Stimulated activated CD8-positive, alpha-beta memory T cell treated with anti-CD3 and anti-CD28 coated beads, Interleukin-12 subunit alpha, Interleukin-12 subunit beta, amount 100 ng/mL, for 24 hours (primary cell): Measurements from ENCODE around the gene DCAF17.
"Not testable (repeated sequence)": the region's sequence is repeated elsewhere in the genome, so short reads cannot be mapped to it uniquely, and the experiment has no call there.

Experiments used
- DNase-seq: peaks from one replicate; pipeline ENCODE4 v3.0.0-alpha.2; 2020; ENCODE audit errors: extremely low read depth

Gene DCAF17

GRCh38 chr2:171452773-171453172, 18.7 kb downstream of the DCAF17 start:
- no peak for DNase-seq

GRCh38 chr2:171459498-171459897, 25.5 kb downstream of the DCAF17 start:
- no peak for DNase-seq

DNA sequence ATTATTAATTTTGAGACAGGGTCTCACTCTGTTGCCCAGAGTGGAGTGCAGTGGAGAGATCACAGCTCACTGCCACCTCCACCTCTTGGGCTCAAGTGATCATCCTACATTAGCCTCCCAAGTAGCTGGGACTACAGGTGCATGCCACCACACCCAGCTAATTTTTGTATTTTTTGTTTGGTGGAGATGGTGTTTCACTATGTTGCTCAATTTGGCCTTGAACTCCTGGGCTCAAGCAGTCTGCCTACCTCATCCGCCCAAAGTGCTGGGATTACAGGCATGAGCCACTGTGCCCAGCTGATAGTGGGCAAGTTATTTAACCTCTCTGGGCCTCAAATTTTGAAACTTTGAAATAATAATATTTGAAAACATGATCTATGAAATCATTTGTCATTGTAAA, 26.5 kb downstream of the DCAF17 start:
- no peak for DNase-seq

DNA sequence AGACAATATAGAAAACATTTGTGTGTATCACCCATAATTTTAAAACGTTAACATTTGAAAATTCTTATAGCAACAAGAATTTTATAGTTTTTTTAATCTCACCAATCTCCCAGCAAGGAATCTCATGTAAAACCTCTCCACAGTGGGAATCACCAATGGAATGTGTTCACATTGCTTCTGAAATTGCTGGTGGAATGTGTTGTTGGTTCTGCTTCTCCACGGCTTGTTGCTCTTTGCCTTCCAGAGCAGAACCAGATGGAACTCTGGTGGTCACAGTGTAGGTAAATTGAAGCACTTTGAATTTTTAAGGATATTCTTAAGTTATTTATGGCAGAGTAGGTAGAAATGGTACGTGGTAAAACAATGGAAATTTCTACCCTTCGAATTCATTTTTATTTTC, 35.1 kb downstream of the DCAF17 start:
- DNase-seq, result no peak

- no peak for DNase-seq
Observed at GRCh38 chr2:171470129-171470528, 36.1 kb downstream of the DCAF17 start.

GRCh38 chr2:171475979-171476378, 42.0 kb downstream of the DCAF17 start:
- DNase-seq, result no peak

DNA sequence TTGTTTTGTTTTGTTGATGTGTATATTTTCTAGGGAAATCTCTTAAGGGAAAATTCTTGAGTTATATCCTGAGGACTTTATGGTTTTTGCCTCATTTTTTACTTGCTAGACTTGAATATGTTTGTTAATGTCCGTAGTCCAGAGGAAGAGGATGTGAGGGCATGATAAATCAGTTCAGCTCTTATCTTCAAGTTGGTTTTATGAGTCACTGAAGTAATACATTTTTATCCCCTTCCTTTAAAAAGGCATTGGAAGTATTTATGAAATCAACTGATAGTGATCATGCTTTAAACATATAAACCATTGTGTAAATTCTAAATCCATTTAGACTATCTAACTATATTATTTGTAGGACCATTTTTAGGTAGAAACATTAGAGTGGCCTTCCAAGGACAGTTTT, 44.3 kb downstream of the DCAF17 start:
- DNase-seq, result no peak

DNA sequence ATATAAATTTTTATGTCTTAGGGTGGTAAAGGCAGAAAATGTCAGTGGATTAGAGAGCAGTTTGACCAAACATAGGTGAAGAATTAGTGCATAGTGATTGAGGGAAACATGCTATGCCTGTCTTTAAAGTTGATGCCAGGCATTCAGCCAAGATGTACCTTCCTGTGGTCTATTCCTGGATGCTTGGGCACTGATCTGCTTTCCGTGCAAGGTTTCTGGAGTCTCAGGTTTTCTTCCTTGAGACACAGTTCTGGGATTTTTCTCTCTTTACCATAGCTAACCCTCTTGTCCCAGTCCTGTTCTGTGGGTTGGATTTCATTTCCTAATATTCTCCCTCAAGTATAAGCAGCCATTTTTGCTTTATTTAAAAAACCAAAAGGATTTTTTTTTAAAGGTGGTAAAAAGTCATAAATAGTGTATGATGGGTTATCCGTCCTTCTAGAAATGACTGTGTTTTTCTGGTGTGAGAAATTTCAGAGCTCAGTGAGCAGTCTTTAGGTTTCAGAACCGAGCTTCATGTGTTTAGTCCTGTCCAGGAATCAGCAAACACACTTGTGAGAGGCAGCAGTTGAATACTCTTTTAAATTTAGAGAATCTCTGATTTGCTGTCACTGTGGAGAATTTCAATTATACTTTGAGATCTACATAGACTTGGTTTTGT, 45.3 kb downstream of the DCAF17 start:
- no peak for DNase-seq

DNA sequence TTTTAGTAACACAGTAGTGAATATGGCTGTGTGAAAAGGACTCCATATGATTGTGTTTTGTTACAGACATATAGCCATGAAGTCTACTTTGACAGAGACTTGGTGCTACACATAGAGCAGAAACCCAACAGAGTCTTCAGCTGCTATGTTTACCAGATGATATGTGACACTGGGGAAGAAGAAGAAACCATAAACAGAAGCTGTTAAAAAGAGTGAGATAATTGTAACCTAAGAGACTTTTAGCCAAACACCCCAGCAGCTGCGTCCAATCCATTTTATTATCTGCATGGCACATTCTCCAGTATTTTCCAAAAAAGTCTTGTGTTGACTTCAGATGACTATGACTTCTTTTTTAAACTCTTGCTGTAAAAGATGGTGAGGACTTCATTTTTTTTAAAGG, 46.9 kb downstream of the DCAF17 start:
- no peak for DNase-seq

DNA sequence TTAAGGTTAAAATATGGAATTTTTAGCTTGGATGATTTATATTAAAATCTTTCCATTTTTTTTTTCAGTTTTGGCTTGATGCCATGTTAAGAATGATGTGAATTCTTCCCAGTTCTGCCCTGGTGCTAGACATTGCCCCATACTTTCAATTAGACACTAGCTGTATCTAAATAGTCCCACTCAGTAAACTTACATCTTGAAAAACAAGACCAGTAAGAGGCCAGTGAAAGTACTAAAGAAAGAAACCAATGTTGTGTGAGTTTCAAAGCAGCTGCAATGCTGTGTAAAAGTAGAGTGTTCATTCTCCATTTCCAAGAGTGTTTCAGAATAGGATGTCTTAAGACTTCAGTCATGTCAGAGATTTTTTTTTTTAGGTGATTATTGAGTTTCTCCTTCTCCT, 48.3 kb downstream of the DCAF17 start:
- no peak for DNase-seq

DNA sequence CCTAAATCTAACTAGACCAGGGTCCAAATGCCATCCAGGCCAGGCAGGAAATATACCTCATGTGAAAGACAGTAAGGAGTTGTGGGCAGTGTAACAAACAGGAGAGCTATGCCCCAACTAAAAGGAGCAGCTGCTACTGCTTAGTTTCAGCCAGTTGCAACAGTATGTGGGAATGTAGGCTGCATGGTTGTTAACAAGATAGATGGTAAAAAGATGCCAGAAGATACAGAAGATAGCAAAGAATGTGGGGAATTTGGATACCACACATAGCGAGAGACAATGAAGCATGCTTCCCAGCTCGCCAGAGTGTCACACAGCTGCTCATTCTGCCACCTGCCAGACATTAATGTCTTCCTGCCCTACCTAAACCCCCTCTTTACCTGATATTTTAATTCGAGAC, 48.9 kb downstream of the DCAF17 start:
- no peak for DNase-seq

- DNase-seq, result no peak
Observed at GRCh38 chr2:171483793-171484192, 49.8 kb downstream of the DCAF17 start.

- DNase-seq, result no peak
Observed at GRCh38 chr2:171485116-171485515, 51.1 kb downstream of the DCAF17 start.

GRCh38 chr2:171487201-171487600, 53.2 kb downstream of the DCAF17 start:
- no peak for DNase-seq

DNA sequence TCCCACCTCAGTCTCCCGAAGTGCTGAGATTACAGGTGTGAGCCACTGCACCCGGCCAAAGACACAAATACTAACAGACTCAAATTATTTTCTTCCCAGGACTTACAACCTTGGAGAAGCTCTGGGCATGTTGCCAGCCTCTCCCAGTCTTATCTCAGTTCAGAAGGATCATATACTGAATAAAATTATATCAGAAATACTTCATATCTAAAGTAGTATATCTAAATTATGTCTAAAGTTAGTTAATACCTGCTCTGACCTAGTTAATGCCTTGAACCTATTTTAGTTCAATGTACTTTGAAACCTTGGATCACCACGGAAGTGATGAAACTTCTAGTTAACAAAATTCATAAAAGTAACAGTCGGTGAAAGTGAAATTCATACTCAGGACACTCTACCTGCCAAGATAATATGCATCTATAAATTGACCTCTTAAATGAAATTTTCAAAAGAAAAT, 53.8 kb downstream of the DCAF17 start:
- DNase-seq, result no peak

- no peak for DNase-seq
Observed at GRCh38 chr2:171490577-171490976, 56.6 kb downstream of the DCAF17 start.

GRCh38 chr2:171491292-171491691, 57.3 kb downstream of the DCAF17 start:
- no peak for DNase-seq

GRCh38 chr2:171492664-171493063, 58.6 kb downstream of the DCAF17 start:
- DNase-seq, result no peak

GRCh38 chr2:171497664-171498063, 63.6 kb downstream of the DCAF17 start:
- DNase-seq, result not testable (repeated sequence)

GRCh38 chr2:171505374-171505773, 71.3 kb downstream of the DCAF17 start:
- DNase-seq, result no peak

DNA sequence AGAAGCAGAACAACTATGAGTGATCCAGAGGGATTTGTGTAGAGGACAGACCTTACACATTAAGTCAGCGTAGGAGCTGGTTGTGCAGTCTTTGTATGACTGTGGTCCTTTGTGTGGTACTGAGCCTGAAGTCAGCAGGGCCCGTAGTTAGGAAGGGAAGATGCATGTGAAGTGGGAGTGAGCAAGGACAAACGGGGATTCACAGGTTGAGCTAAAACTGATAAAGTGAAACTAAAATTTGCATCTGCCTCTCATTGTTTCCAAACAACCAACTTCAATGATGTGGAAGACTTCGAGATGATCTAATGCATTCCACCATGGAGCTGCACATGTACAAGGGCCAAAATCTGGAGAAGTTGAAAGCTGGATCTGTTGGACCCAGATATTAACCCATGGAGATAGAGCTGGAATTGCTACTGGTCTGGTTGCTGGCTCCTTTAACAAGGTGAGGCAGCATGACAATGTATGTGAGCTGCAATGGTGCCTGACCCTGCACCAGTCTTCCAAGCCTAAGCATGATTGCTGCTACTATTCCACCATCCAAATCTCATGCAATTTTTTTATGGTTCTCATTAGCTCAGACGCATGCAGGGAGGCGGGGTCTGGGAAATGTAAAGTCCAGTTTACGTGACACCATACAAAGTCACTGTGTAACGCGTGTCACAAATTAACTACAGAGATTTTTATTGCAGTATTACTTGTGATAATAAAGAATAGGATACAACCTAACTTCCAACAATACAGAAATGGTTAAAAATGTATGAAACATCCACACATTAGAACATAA, 76.1 kb downstream of the DCAF17 start:
- no peak for DNase-seq

GRCh38 chr2:171512014-171512413, 78.0 kb downstream of the DCAF17 start:
- DNase-seq, result no peak

DNA sequence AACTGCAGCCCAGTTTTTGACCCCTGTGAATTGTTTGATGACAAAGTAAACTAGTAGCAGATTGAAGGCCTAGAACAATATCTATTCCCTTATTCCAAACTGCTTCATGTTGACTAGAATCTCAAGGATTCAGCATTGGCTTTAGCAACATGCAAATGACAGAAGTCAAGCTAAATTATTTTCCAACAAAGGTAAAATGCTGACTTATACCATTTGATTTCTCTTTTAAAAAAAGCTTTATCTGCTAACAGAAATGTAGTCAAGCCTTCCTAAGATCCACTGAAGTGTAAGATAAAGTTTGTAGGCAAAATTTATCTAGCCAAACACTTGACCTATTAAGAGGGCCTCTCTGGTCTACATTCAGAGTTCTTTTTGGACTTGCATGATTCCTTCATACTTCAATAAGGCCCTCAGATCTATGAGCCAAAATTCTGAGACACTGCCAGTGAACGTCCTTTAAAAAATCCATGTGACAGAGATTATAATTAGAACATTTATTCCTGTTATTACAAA, 78.7 kb downstream of the DCAF17 start:
- no peak for DNase-seq
